Epidermal melanocyte (primary cell): ENCODE data around the gene WIPI1.
A peak's percentile ranks its signal among the peaks of the same experiment; 100 is the strongest.

Source experiments
- DNase-seq: peaks from one replicate; pipeline ENCODE4 v3.0.0; 2011; ENCODE audit warnings: low spot score; ENCODE audit not compliant: insufficient read length

Gene WIPI1

GRCh38 chr17:68439656-68440290 is 17.5 kb downstream of the WIPI1 start:
- DNase-seq: no peak

GRCh38 chr17:68437979-68438822 is 19.1 kb downstream of the WIPI1 start:
- no peak for DNase-seq

GRCh38 chr17:68435876-68436842 is 21.1 kb downstream of the WIPI1 start:
- peak; percentile 73 for DNase-seq

- DNase-seq: no peak
Observed at GRCh38 chr17:68435361-68435760, 21.9 kb downstream of the WIPI1 start.

- DNase-seq: no peak
Observed at GRCh38 chr17:68433911-68434508, 23.3 kb downstream of the WIPI1 start.

- no peak for DNase-seq
Observed at GRCh38 chr17:68433211-68433610, 24.1 kb downstream of the WIPI1 start.

- DNase-seq: no peak
Observed at GRCh38 chr17:68432086-68432864, 25.0 kb downstream of the WIPI1 start.

- no peak for DNase-seq
Observed at GRCh38 chr17:68431661-68432071, 25.6 kb downstream of the WIPI1 start.

GRCh38 chr17:68431045-68431608 is 26.2 kb downstream of the WIPI1 start:
- DNase-seq: no peak

- no peak for DNase-seq
Observed at GRCh38 chr17:68429881-68430280, 27.4 kb downstream of the WIPI1 start.

GRCh38 chr17:68428498-68429172 is 28.7 kb downstream of the WIPI1 start:
- DNase-seq: no peak

GRCh38 chr17:68427575-68427974 is 29.7 kb downstream of the WIPI1 start:
- no peak for DNase-seq

- no peak for DNase-seq
Observed at GRCh38 chr17:68425979-68426378, 31.3 kb downstream of the WIPI1 start.

- DNase-seq: no peak
Observed at GRCh38 chr17:68424861-68425260, 32.4 kb downstream of the WIPI1 start.

- no peak for DNase-seq
Observed at GRCh38 chr17:68424203-68424602, 33.1 kb downstream of the WIPI1 start.

- no peak for DNase-seq
Observed at GRCh38 chr17:68423251-68423650, 34.0 kb downstream of the WIPI1 start.

GRCh38 chr17:68422821-68423220 is 34.5 kb downstream of the WIPI1 start:
- no peak for DNase-seq

- DNase-seq: no peak
Observed at GRCh38 chr17:68421486-68421885, 35.8 kb downstream of the WIPI1 start.

GRCh38 chr17:68420065-68420464 is 37.2 kb downstream of the WIPI1 start:
- no peak for DNase-seq

- DNase-seq: no peak
Observed at GRCh38 chr17:68418876-68419275, 38.4 kb downstream of the WIPI1 start.
